HAP-1 (cell line): ENCODE data around the gene CPS1.

Source experiments
- DNase-seq, 2 experiments: peaks; one replicate each; pipeline ENCODE4 v3.0.0-alpha.2; 2016 to 2020; ENCODE audit warnings: low spot score in 2 of 2
- H3K27me3 ChIP-seq: fragments of 250-450 bp; sonication (Bioruptor Pico); 2 replicates; pipeline ENCODE4 v1.5.1; 2020; ENCODE audit warnings: low read depth, mild to moderate bottlenecking, moderate library complexity
- H3K36me3 ChIP-seq: fragments of 250-450 bp; sonication (Bioruptor Pico); replicated peaks from 2 replicates; pipeline ENCODE4 v1.5.1; 2020; ENCODE audit warnings: mild to moderate bottlenecking
- H3K4me1 ChIP-seq: fragments of 250-450 bp; sonication (Bioruptor Pico); 2 replicates; pipeline ENCODE4 v1.5.1; 2020; ENCODE audit warnings: mild to moderate bottlenecking
- H3K4me3 ChIP-seq: fragments of 250-450 bp; sonication (Bioruptor Pico); 2 replicates; pipeline ENCODE4 v1.5.1; 2020; ENCODE audit warnings: mild to moderate bottlenecking, moderate library complexity
- H3K9me3 ChIP-seq: fragments of 250-450 bp; sonication (Bioruptor Pico); 2 replicates; pipeline ENCODE4 v1.5.1; 2020; ENCODE audit warnings: mild to moderate bottlenecking, moderate library complexity
- in situ Hi-C: fragments of 300-500 bp; cut with MboI; formaldehyde crosslinking; loops from 3 replicates; pipeline ENCODE4 v1.14.3; 2020; ENCODE audit warnings: low sequenced_read_pairs, inconsistent platforms, mixed read lengths

The CPS1 gene

GRCh38 chr2:210539035-210539434 lies 17.4 kb upstream of the CPS1 start:
- H3K36me3 ChIP-seq = no peaks in the 10 kb centered on the region
- 0 out of 2 replicates have a peak, but pooled peaks cover 2% of the 10 kb centered on the region for H3K27me3 ChIP-seq
- no peaks in the 10 kb centered on the region for H3K9me3 ChIP-seq
- no peak for DNase-seq
- in situ Hi-C loops = no loop called here
- H3K4me3 ChIP-seq = no peak overlapping the region
- H3K4me1 ChIP-seq = no peaks in the 10 kb centered on the region

- H3K4me1 ChIP-seq = no peaks in the 10 kb centered on the region
- H3K36me3 ChIP-seq = no peaks in the 10 kb centered on the region
- in situ Hi-C loops = no loop called here
- H3K4me3 ChIP-seq = no peak overlapping the region
- no peak for DNase-seq
- no peaks in the 10 kb centered on the region for H3K9me3 ChIP-seq
- H3K27me3 ChIP-seq = 0 out of 2 replicates have a peak, but pooled peaks cover 2% of the 10 kb centered on the region
These were observed 16.6 kb upstream of the CPS1 start for GRCh38 chr2:210539578-210540416.

- Histone ChIP-seq H3K9me3 (no peaks in the 10 kb centered on the region), H3K4me3 (no peak overlapping the region), H3K27me3 (0 out of 2 replicates have a peak, but pooled peaks cover 2% of the 10 kb centered on the region), H3K36me3 (no peaks in the 10 kb centered on the region), H3K4me1 (no peaks in the 10 kb centered on the region)
- in situ Hi-C loops = no loop called here
- DNase-seq = no peak
These were observed 15.9 kb upstream of the CPS1 start for GRCh38 chr2:210540471-210540870.

GRCh38 chr2:210540900-210541289 lies 15.5 kb upstream of the CPS1 start:
- in situ Hi-C loops = no loop called here
- Histone ChIP-seq H3K27me3 (0 out of 2 replicates have a peak, but pooled peaks cover 2% of the 10 kb centered on the region), H3K36me3 (no peaks in the 10 kb centered on the region), H3K4me1 (no peaks in the 10 kb centered on the region), H3K9me3 (no peaks in the 10 kb centered on the region), H3K4me3 (no peak overlapping the region)
- DNase-seq = no peak

- no peaks in the 10 kb centered on the region for H3K36me3 ChIP-seq
- H3K4me3 ChIP-seq = no peak overlapping the region
- 0 out of 2 replicates have a peak, but pooled peaks cover 2% of the 10 kb centered on the region for H3K27me3 ChIP-seq
- H3K4me1 ChIP-seq = no peaks in the 10 kb centered on the region
- no peaks in the 10 kb centered on the region for H3K9me3 ChIP-seq
- in situ Hi-C loops = no loop called here
- no peak for DNase-seq
These were observed 15.0 kb upstream of the CPS1 start for GRCh38 chr2:210541290-210541902.

- no peak for DNase-seq
- Histone ChIP-seq H3K9me3 (no peaks in the 10 kb centered on the region), H3K4me1 (no peaks in the 10 kb centered on the region), H3K27me3 (no peaks in the 10 kb centered on the region), H3K36me3 (no peaks in the 10 kb centered on the region), H3K4me3 (no peak overlapping the region)
- in situ Hi-C loops = no loop called here
These were observed 12.3 kb upstream of the CPS1 start for GRCh38 chr2:210544007-210544590.

- no peaks in the 10 kb centered on the region for H3K4me1 ChIP-seq
- H3K4me3 ChIP-seq = no peak overlapping the region
- H3K27me3 ChIP-seq = no peaks in the 10 kb centered on the region
- no peak for DNase-seq
- no peaks in the 10 kb centered on the region for H3K36me3 ChIP-seq
- in situ Hi-C loops = no loop called here
- no peaks in the 10 kb centered on the region for H3K9me3 ChIP-seq
These were observed 11.6 kb upstream of the CPS1 start for GRCh38 chr2:210544831-210545230.

- H3K27me3 ChIP-seq = no peaks in the 10 kb centered on the region
- no peaks in the 10 kb centered on the region for H3K9me3 ChIP-seq
- DNase-seq = peak in 1 of 2 experiments; percentile 24
- H3K36me3 ChIP-seq = no peaks in the 10 kb centered on the region
- H3K4me3 ChIP-seq = no peak overlapping the region
- H3K4me1 ChIP-seq = no peaks in the 10 kb centered on the region
- in situ Hi-C loops = no loop called here
These were observed 9.8 kb upstream of the CPS1 start for GRCh38 chr2:210546424-210547208.

GRCh38 chr2:210548031-210548430 lies 8.4 kb upstream of the CPS1 start:
- Histone ChIP-seq H3K4me3 (no peak overlapping the region), H3K36me3 (no peaks in the 10 kb centered on the region), H3K9me3 (no peaks in the 10 kb centered on the region), H3K4me1 (no peaks in the 10 kb centered on the region), H3K27me3 (no peaks in the 10 kb centered on the region)
- no peak for DNase-seq
- in situ Hi-C loops = no loop called here

- Histone ChIP-seq H3K9me3 (no peaks in the 10 kb centered on the region), H3K36me3 (no peaks in the 10 kb centered on the region), H3K4me3 (no peak overlapping the region), H3K4me1 (no peaks in the 10 kb centered on the region), H3K27me3 (no peaks in the 10 kb centered on the region)
- no peak for DNase-seq
- in situ Hi-C loops = no loop called here
These were observed 7.5 kb upstream of the CPS1 start for GRCh38 chr2:210548878-210549384.

- H3K27me3 ChIP-seq = 0 out of 2 replicates have a peak, but pooled peaks cover 5% of the 10 kb centered on the region
- H3K4me1 ChIP-seq = no peaks in the 10 kb centered on the region
- H3K4me3 ChIP-seq = no peak overlapping the region
- no peaks in the 10 kb centered on the region for H3K36me3 ChIP-seq
- in situ Hi-C loops = no loop called here
- DNase-seq = no peak
- no peaks in the 10 kb centered on the region for H3K9me3 ChIP-seq
These were observed 5.4 kb upstream of the CPS1 start for GRCh38 chr2:210551001-210551400.

- Histone ChIP-seq H3K9me3 (no peaks in the 10 kb centered on the region), H3K27me3 (peaks cover 5% of the 10 kb centered on the region; the same call in 1 of the 2 replicates), H3K4me1 (peaks cover 1% of the 10 kb centered on the region), H3K36me3 (no peaks in the 10 kb centered on the region), H3K4me3 (no peak overlapping the region)
- DNase-seq = no peak
- in situ Hi-C loops = no loop called here
These were observed 3.0 kb upstream of the CPS1 start for GRCh38 chr2:210553373-210553772.

- no peak overlapping the region for H3K4me3 ChIP-seq
- peaks cover 3% of the 10 kb centered on the region for H3K4me1 ChIP-seq
- H3K27me3 ChIP-seq = peaks cover 5% of the 10 kb centered on the region; the same call in 1 of the 2 replicates
- in situ Hi-C loops = no loop called here
- H3K36me3 ChIP-seq = no peaks in the 10 kb centered on the region
- H3K9me3 ChIP-seq = no peaks in the 10 kb centered on the region
- no peak for DNase-seq
These were observed 844 bp upstream of the CPS1 start for GRCh38 chr2:210555555-210555954.
